HG02884 (cell line): ENCODE data around the gene UBE3B.
"Not testable (repeated sequence)": the region's sequence is repeated elsewhere in the genome, so short reads cannot be mapped to it uniquely, and the experiment has no call there.

Experiments used
- ATAC-seq: cut with Tn5 transposase; IDR thresholded peaks from one replicate; pipeline ENCODE4 v1.9.1; 2021; ENCODE audit warnings: mild to moderate bottlenecking, moderate library complexity; ENCODE audit not compliant: unreplicated experiment

The UBE3B gene

GRCh38 chr12:109477185-109477962, at the start of gene UBE3B, which contains the start of gene KCTD10:
TSS of gene UBE3B (plus strand) at chr12:109477634. CDS start at chr12:109483552, 5,918 bp downstream.
TSS of gene KCTD10 (minus strand) at chr12:109477300. CDS start at chr12:109477262, 38 bp downstream.
- peak; percentile 90 for ATAC-seq

GRCh38 chr12:109428037-109428629, 49.3 kb upstream of the UBE3B start:
- ATAC-seq = peak; percentile 68

- ATAC-seq = not testable (repeated sequence)
Measured at GRCh38 chr12:109428804-109429203, 48.6 kb upstream of the UBE3B start.

- ATAC-seq = no peak
Measured at GRCh38 chr12:109430244-109430643, 47.2 kb upstream of the UBE3B start.

- no peak for ATAC-seq
Measured at GRCh38 chr12:109432431-109432830, 45.0 kb upstream of the UBE3B start.

GRCh38 chr12:109432842-109433304, 44.6 kb upstream of the UBE3B start:
- no peak for ATAC-seq

GRCh38 chr12:109433618-109434017, 43.8 kb upstream of the UBE3B start:
- ATAC-seq = no peak

- no peak for ATAC-seq
Measured at GRCh38 chr12:109434582-109434981, 42.9 kb upstream of the UBE3B start.

- ATAC-seq = no peak
Measured at GRCh38 chr12:109435428-109436187, 41.8 kb upstream of the UBE3B start.

GRCh38 chr12:109436188-109436560, 41.3 kb upstream of the UBE3B start:
- ATAC-seq = no peak

GRCh38 chr12:109439181-109439580, 38.3 kb upstream of the UBE3B start:
- no peak for ATAC-seq

- ATAC-seq = not testable (repeated sequence)
Measured at GRCh38 chr12:109439951-109440350, 37.5 kb upstream of the UBE3B start.

GRCh38 chr12:109440851-109441490, 36.5 kb upstream of the UBE3B start:
- ATAC-seq = no peak

- no peak for ATAC-seq
Measured at GRCh38 chr12:109443794-109444193, 33.6 kb upstream of the UBE3B start.

- ATAC-seq = no peak
Measured at GRCh38 chr12:109444259-109444658, 33.2 kb upstream of the UBE3B start.

GRCh38 chr12:109445191-109445609, 32.2 kb upstream of the UBE3B start:
- ATAC-seq = no peak

- ATAC-seq = no peak
Measured at GRCh38 chr12:109446869-109447268, 30.6 kb upstream of the UBE3B start.

GRCh38 chr12:109447482-109447881, 30.0 kb upstream of the UBE3B start:
- no peak for ATAC-seq

GRCh38 chr12:109448272-109448671, 29.2 kb upstream of the UBE3B start:
- no peak for ATAC-seq

- no peak for ATAC-seq
Measured at GRCh38 chr12:109448707-109449390, 28.6 kb upstream of the UBE3B start.
